Endothelial cell of umbilical vein (primary cell): ENCODE results near the gene ENGASE. TPM values are rescaled to one million over a fixed set of nuclear protein-coding genes. Genes with fewer than 3 reads are reported as not detected.

Experiments used
- BruUV-seq: library from RNA; stranded (reverse); fragments of 400-500 nt; replicated peaks from 2 replicates; lab custom pipeline; 2021; lab: Mats Ljungman, UMichigan
- CTCF ChIA-PET: fragments of 300-600, 350-600 bp; sonication (Branson Sonifier 250); formaldehyde crosslinking; loops from one replicate; lab custom pipeline; 2021; ENCODE audit warnings: antibody characterized with exemption, inconsistent platforms; lab: Charles Lee
- POLR2A ChIA-PET: fragments of 300-600, 350-600 bp; sonication (Branson Sonifier 250); formaldehyde crosslinking; loops from one replicate; lab custom pipeline; 2021; ENCODE audit warnings: antibody characterized with exemption, inconsistent platforms; lab: Charles Lee
- DNase-seq: peaks from one replicate; pipeline ENCODE4 v3.0.0-alpha.2; 2011; ENCODE audit warnings: low read depth, low spot score
- FAIRE-seq: peaks from 2 replicates; lab custom pipeline; 2011; peaks lifted over from hg19 to GRCh38; lab: Jason Lieb, UNC
- H2AFZ ChIP-seq: 2 replicates; pipeline ENCODE4 v1.6.0; 2012; ENCODE audit warnings: low read depth, low read length, control low read depth, inconsistent platforms
- H3K27ac ChIP-seq: 2 replicates; pipeline ENCODE4 v1.5.1; 2011; ENCODE audit warnings: low read depth, mild to moderate bottlenecking, control low read depth, low read length, moderate library complexity; ENCODE audit not compliant: insufficient read depth
- H3K27me3 ChIP-seq, 2 experiments: 2 replicates each; pipeline versions ENCODE4 v1.6.0 to v1.6.1; 2011; ENCODE audit warnings: low read length in 2 of 2, mixed read lengths in 1 of 2; ENCODE audit not compliant: control insufficient read depth in 2 of 2, insufficient read depth in 2 of 2
- H3K36me3 ChIP-seq, 2 experiments: 2 replicates in 1 of 2; 3 replicates in 1 of 2; pipeline ENCODE4 v1.5.1; 2011; ENCODE audit warnings: low read length in 2 of 2, mild to moderate bottlenecking in 1 of 2, moderate library complexity in 1 of 2; ENCODE audit not compliant: control insufficient read depth in 2 of 2, insufficient read depth in 2 of 2; ENCODE audit errors: extremely low read depth in 1 of 2
- H3K4me1 ChIP-seq: 3 replicates; pipeline ENCODE4 v1.5.1; 2011; ENCODE audit warnings: mild to moderate bottlenecking, low read length; ENCODE audit not compliant: control insufficient read depth, insufficient read depth; ENCODE audit errors: extremely low read depth
- H3K4me2 ChIP-seq: 2 replicates; pipeline ENCODE4 v1.6.1; 2011; ENCODE audit warnings: low read length, control low read depth, mixed read lengths; ENCODE audit not compliant: insufficient read depth
- H3K4me3 ChIP-seq, 3 experiments: fragments of 200-600 bp in 1 of 3; sonication (generic), shearing (Covaris generic) in 1 of 3; replicated peaks in 1 of 3; 2 replicates each; pipeline ENCODE4 v1.5.1; 2011 to 2016; ENCODE audit warnings: control low read depth in 3 of 3, low read length in 3 of 3, mild to moderate bottlenecking in 2 of 3, inconsistent platforms in 1 of 3, low read depth in 1 of 3, moderate library complexity in 1 of 3; ENCODE audit not compliant: insufficient read depth in 1 of 3
- H3K79me2 ChIP-seq: 2 replicates; pipeline ENCODE4 v1.6.0; 2012; ENCODE audit warnings: low read length, inconsistent platforms; ENCODE audit not compliant: control insufficient read depth, insufficient read depth
- H3K9ac ChIP-seq: replicated peaks from 2 replicates; pipeline ENCODE3; 2011; ENCODE audit warnings: low read length, control low read depth; ENCODE audit not compliant: insufficient read depth; ENCODE audit errors: extremely low read depth
- H3K9me1 ChIP-seq: replicated peaks from 3 replicates; pipeline ENCODE4 v1.6.0; 2011; ENCODE audit warnings: mild to moderate bottlenecking, low read length; ENCODE audit not compliant: control insufficient read depth, insufficient read depth; ENCODE audit errors: extremely low read depth
- H3K9me3 ChIP-seq: replicated peaks from 2 replicates; pipeline ENCODE4 v1.5.1; 2012; ENCODE audit warnings: low read length, inconsistent platforms; ENCODE audit not compliant: control insufficient read depth, insufficient read depth
- H4K20me1 ChIP-seq: replicated peaks from 2 replicates; pipeline ENCODE3; 2011; ENCODE audit warnings: mild to moderate bottlenecking, low read length; ENCODE audit not compliant: control insufficient read depth, insufficient read depth; ENCODE audit errors: extremely low read depth
- CTCF ChIP-seq, 2 donors: IDR thresholded peaks; 1 replicate in 1 of 2; 2 replicates in 1 of 2; pipeline ENCODE4 v1.5.1; 2011; ENCODE audit warnings: low read length in 2 of 2, mild to moderate bottlenecking in 2 of 2, moderate library complexity in 2 of 2, control low read depth in 1 of 2, inconsistent platforms in 1 of 2, low read depth in 1 of 2; ENCODE audit not compliant: insufficient read depth in 1 of 2; ENCODE audit errors: extremely low read depth in 1 of 2
- EZH2 ChIP-seq: IDR thresholded peaks from 2 replicates; pipeline ENCODE4 v1.6.1; 2012; ENCODE audit warnings: borderline replicate concordance, low read depth, mild to moderate bottlenecking, moderate library complexity, low read length, inconsistent platforms; ENCODE audit not compliant: severe bottlenecking
- FOS ChIP-seq: IDR thresholded peaks from 2 replicates; pipeline ENCODE4 v1.6.1; 2011; ENCODE audit warnings: mild to moderate bottlenecking, low read length, moderate library complexity, borderline replicate concordance; ENCODE audit not compliant: insufficient read depth
- GATA2 ChIP-seq: IDR thresholded peaks from 2 replicates; pipeline ENCODE4 v1.7.0; 2011; ENCODE audit warnings: low read depth, mild to moderate bottlenecking, moderate library complexity, mixed read lengths, low read length; ENCODE audit not compliant: insufficient read length, insufficient read depth
- JUN ChIP-seq: IDR thresholded peaks from 2 replicates; pipeline ENCODE4 v1.6.1; 2011; ENCODE audit warnings: borderline replicate concordance, low read depth; ENCODE audit not compliant: insufficient read length, insufficient read depth
- MAX ChIP-seq: IDR thresholded peaks from 2 replicates; pipeline ENCODE4 v1.6.1; 2011; ENCODE audit not compliant: insufficient read depth, insufficient read length
- MYC ChIP-seq: IDR thresholded peaks from one replicate; pipeline ENCODE4 v1.6.1; 2011; ENCODE audit warnings: mild to moderate bottlenecking, low read depth, low read length
- POLR2A ChIP-seq: IDR thresholded peaks from 2 replicates; pipeline ENCODE4 v1.6.1; 2012; ENCODE audit warnings: low read depth, mild to moderate bottlenecking, control low read depth, low read length
- POLR2AphosphoS5 ChIP-seq: IDR thresholded peaks from 2 replicates; pipeline ENCODE4 v1.6.1; 2012; ENCODE audit warnings: low read depth, mild to moderate bottlenecking, control low read depth, low read length, moderate library complexity; ENCODE audit not compliant: insufficient read depth
- dilution Hi-C: fragments of 300-500 bp; cut with MboI; formaldehyde crosslinking; loops from one replicate; pipeline ENCODE4 v1.15.0; 2019; ENCODE audit warnings: low sequenced_read_pairs; ENCODE audit not compliant: extremely low pct_ligation_motif_present
- intact Hi-C: fragments of 100-400 bp; cut with micrococcal nuclease; formaldehyde crosslinking; loops from one replicate; pipeline ENCODE4 v1.10.0; 2022
- polyA plus RNA-seq, 4 experiments: library from polyadenylated mRNA; depleted of rRNA in 3 of 4; stranded (reverse) in 3 of 4; unstranded in 1 of 4; fragments of >200 nt; gene quantifications; 2 replicates each; pipeline versions ENCODE4 v1.2.1 to v1.2.3, GENCODE V29; 2011 to 2012; ENCODE audit warnings: missing spikeins in 1 of 4
- total RNA-seq: library from RNA; stranded (reverse); gene quantifications from 2 replicates; pipeline ENCODE4 v1.2.3, GENCODE V29; 2021

Gene ENGASE
- total and polyA plus RNA-seq, 2 donors (not counting 3 experiments of a cell fraction or from before 2014, with no cell fraction given) = 13.7 to 20.8 TPM

- POLR2A ChIA-PET = no interaction called here
- H3K4me3 ChIP-seq = no peak overlapping the region
- BruUV-seq = no TSS peak
- no peak overlapping the region for H2AFZ ChIP-seq
- CTCF ChIA-PET = interaction anchor here (1.2 kb wide), 1 partner anchor 12 kb away, joined by 3 read pairs; no protein-coding TSS in a partner anchor
- intact Hi-C loops (no loop called here), dilution Hi-C loops (no loop called here)
- no peaks in the 10 kb centered on the region for H3K27me3 ChIP-seq
- no peaks in the 10 kb centered on the region for H3K9me1 ChIP-seq
- H3K27ac ChIP-seq = no peak overlapping the region
- FAIRE-seq = no peak
- no peaks in the 10 kb centered on the region for H3K79me2 ChIP-seq
- no peaks in the 10 kb centered on the region for H3K36me3 ChIP-seq
- DNase-seq = no peak
- H3K4me1 ChIP-seq = no peaks in the 10 kb centered on the region
- H3K4me2 ChIP-seq = no peak overlapping the region
- H3K9ac ChIP-seq = no peak overlapping the region
- TF ChIP-seq GATA2 (no peak), CTCF (IDR thresholded peaks at IDR 0.05; ENCODE audit: extremely low read depth in 1 of 2, insufficient read depth in 1 of 2, low read depth in 1 of 2, low read length in 2 of 2) (no peak), POLR2AphosphoS5 (no peak), FOS (no peak), JUN (no peak), EZH2 (no peak), MAX (no peak), POLR2A (no peak), MYC (no peak)
- H3K9me3 ChIP-seq = no peaks in the 10 kb centered on the region
- no peaks in the 10 kb centered on the region for H4K20me1 ChIP-seq
Measured at GRCh38 chr17:79126139-79126538, 51.5 kb downstream of the ENGASE start.
